Liver (tissue), 9 donors: Measurements from ENCODE around the gene SYT2. TPM values are rescaled to one million over a fixed set of nuclear protein-coding genes. Genes with fewer than 3 reads are reported as not detected.
"Not testable (repeated sequence)": the region's sequence is repeated elsewhere in the genome, so short reads cannot be mapped to it uniquely, and the experiment has no call there.

ENCODE experiments used
- DNase-seq: peaks from one replicate; pipeline ENCODE4 v3.0.0-alpha.2; 2017; ENCODE audit warnings: low spot score
- H3K27ac ChIP-seq, 2 donors: one replicate each; pipeline ENCODE4 v1.7.0; 2013; ENCODE audit warnings: inconsistent platforms in 2 of 2, low read length in 2 of 2, control low read depth in 1 of 2, low read depth in 1 of 2, mild to moderate bottlenecking in 1 of 2
- H3K27me3 ChIP-seq, 4 donors: one replicate each; pipeline versions ENCODE4 v1.6.1 to v1.7.0; 2013; ENCODE audit warnings: low read length in 3 of 4, inconsistent platforms in 1 of 4, mild to moderate bottlenecking in 1 of 4, moderate library complexity in 1 of 4; ENCODE audit not compliant: control insufficient read depth in 4 of 4, insufficient read depth in 4 of 4
- H3K36me3 ChIP-seq, 4 donors: one replicate each; pipeline versions ENCODE4 v1.6.1 to v1.7.0; 2013; ENCODE audit warnings: low read length in 3 of 4, mild to moderate bottlenecking in 3 of 4, low read depth in 1 of 4, moderate library complexity in 1 of 4; ENCODE audit not compliant: control insufficient read depth in 4 of 4, insufficient read depth in 3 of 4
- H3K4me1 ChIP-seq, 4 donors: one replicate each; pipeline versions ENCODE4 v1.6.1 to v1.7.0; 2013; ENCODE audit warnings: low read length in 3 of 4, mild to moderate bottlenecking in 3 of 4, moderate library complexity in 1 of 4; ENCODE audit not compliant: control insufficient read depth in 4 of 4, insufficient read depth in 4 of 4
- H3K4me3 ChIP-seq, 3 donors: one replicate each; pipeline versions ENCODE4 v1.6.1 to v1.7.0; 2013; ENCODE audit warnings: low read length in 3 of 3, control low read depth in 1 of 3, low read depth in 1 of 3, mild to moderate bottlenecking in 1 of 3
- H3K9ac ChIP-seq, 2 donors: one replicate each; pipeline ENCODE4 v1.7.0; 2013; ENCODE audit warnings: low read length in 2 of 2, mild to moderate bottlenecking in 2 of 2, moderate library complexity in 2 of 2, control low read depth in 1 of 2, low read depth in 1 of 2
- H3K9me3 ChIP-seq, 4 donors: one replicate each; pipeline versions ENCODE4 v1.6.1 to v1.7.0; 2013; ENCODE audit warnings: low read length in 3 of 4; ENCODE audit not compliant: control insufficient read depth in 4 of 4
- ATF3 ChIP-seq: IDR thresholded peaks from 2 replicates; pipeline ENCODE4 v1.6.1; 2016; ENCODE audit warnings: antibody characterized with exemption
- CTCF ChIP-seq: fragments of 150-350 bp; IDR thresholded peaks from 2 replicates; pipeline ENCODE4 v1.5.1; 2017; ENCODE audit warnings: improper control_type of control experiment, low read depth, low read length; ENCODE audit not compliant: missing input control
- EGR1 ChIP-seq, 2 donors: IDR thresholded peaks; 2 replicates each; pipeline ENCODE4 v1.6.1; 2016 to 2018; ENCODE audit warnings: antibody characterized with exemption in 2 of 2, low read depth in 2 of 2
- FOXA1 ChIP-seq: IDR thresholded peaks from 2 replicates; pipeline ENCODE4 v1.6.1; 2016; ENCODE audit warnings: antibody characterized with exemption
- FOXA2 ChIP-seq: IDR thresholded peaks from 2 replicates; pipeline ENCODE4 v1.6.1; 2016; ENCODE audit warnings: antibody characterized with exemption
- GABPA ChIP-seq, 2 donors: IDR thresholded peaks in 1 of 2; conservative IDR thresholded peaks in 1 of 2; 2 replicates each; pipeline ENCODE4 v1.6.1; 2016; ENCODE audit warnings: antibody characterized with exemption in 2 of 2, mild to moderate bottlenecking in 1 of 2, moderate library complexity in 1 of 2
- HNF4G ChIP-seq: IDR thresholded peaks from 2 replicates; pipeline ENCODE4 v1.6.1; 2016; ENCODE audit warnings: antibody characterized with exemption
- NR2F2 ChIP-seq: IDR thresholded peaks from 2 replicates; pipeline ENCODE4 v1.6.1; 2016; ENCODE audit warnings: antibody characterized with exemption
- REST ChIP-seq: IDR thresholded peaks from 2 replicates; pipeline ENCODE4 v1.6.1; 2016; ENCODE audit warnings: antibody characterized with exemption, mild to moderate bottlenecking
- RXRA ChIP-seq, 2 donors: IDR thresholded peaks; 2 replicates each; pipeline ENCODE4 v1.6.1; 2017 to 2018; ENCODE audit warnings: antibody characterized with exemption in 2 of 2, mild to moderate bottlenecking in 1 of 2
- SP1 ChIP-seq: IDR thresholded peaks from 2 replicates; pipeline ENCODE4 v1.6.1; 2018; ENCODE audit warnings: antibody characterized with exemption, mild to moderate bottlenecking
- TAF1 ChIP-seq: conservative IDR thresholded peaks from 2 replicates; pipeline ENCODE4 v1.6.1; 2016; ENCODE audit warnings: antibody characterized with exemption, mild to moderate bottlenecking
- YY1 ChIP-seq: IDR thresholded peaks from 2 replicates; pipeline ENCODE4 v1.6.1; 2016; ENCODE audit warnings: antibody characterized with exemption, mild to moderate bottlenecking
- ZBTB33 ChIP-seq: IDR thresholded peaks from 2 replicates; pipeline ENCODE4 v1.6.1; 2016; ENCODE audit warnings: antibody characterized with exemption
- WGBS: extraction: QIAGEN DNeasy Blood & Tissue Kit; methylation state at CpG from one replicate; pipeline ENCODE4 v1.1.7; 2013; 5-methylcytosine and 5-hydroxymethylcytosine counted together
- polyA plus RNA-seq, 2 donors: library from polyadenylated mRNA; stranded (reverse) in 1 of 2; unstranded in 1 of 2; fragments of 200-250 nt in 1 of 2; fragments of >200 nt in 1 of 2; fragmentation: Nextera tagmentation in 1 of 2; extraction: Ambion mirVana in 1 of 2; gene quantifications; one replicate each; pipeline versions ENCODE4 v1.2.1 to v1.2.3, GENCODE V29; 2013 to 2015
- total RNA-seq, 2 donors: library from RNA; depleted of rRNA; stranded (reverse); fragments of >200 nt; gene quantifications; one replicate each; pipeline ENCODE4 v1.2.3, GENCODE V29; 2014
- donor health status: healthy.
- donor health status: healthy.
- donor health status: healthy.
- donor health status: healthy.
- donor health status: healthy.

SYT2 gene
- total and polyA plus RNA-seq, 4 donors, result under 0.01 to 0.07 TPM; not detected in 2

- TF ChIP-seq GABPA (IDR thresholded peaks at IDR 0.05 in 1 of 2, conservative IDR thresholded peaks at IDR 0.05 in 1 of 2) (no peak), FOXA2 (no peak)
Observed at GRCh38 chr1:202624781-202625108, 85.5 kb downstream of the SYT2 start (continued).

- Histone ChIP-seq H3K4me3 (no peak overlapping the region), H3K36me3 (no peaks in the 10 kb centered on the region), H3K9ac (no peak overlapping the region), H3K27ac (no peak overlapping the region), H3K4me1 (peaks cover 0 to 8% (median 2%) of the 10 kb centered on the region in 4 donors), H3K9me3 (no peaks in the 10 kb centered on the region), H3K27me3 (no peaks in the 10 kb centered on the region)
- TF ChIP-seq RXRA (IDR thresholded peaks at IDR 0.05) (no peak), REST (no peak), FOXA2 (no peak), ZBTB33 (no peak), YY1 (no peak), ATF3 (no peak), NR2F2 (no peak), SP1 (no peak), HNF4G (no peak)
- WGBS, result 92% methylated on average over 7 of the region's 7 CpGs
- DNase-seq, result no peak
Observed at GRCh38 chr1:202624088-202624780, 86.0 kb downstream of the SYT2 start.

GRCh38 chr1:202623476-202623875, 86.8 kb downstream of the SYT2 start:
- not testable (repeated sequence) for H3K27ac ChIP-seq, H3K36me3 ChIP-seq, H3K4me3 ChIP-seq, H3K9ac ChIP-seq, H3K27me3 ChIP-seq, H3K9me3 ChIP-seq, H3K4me1 ChIP-seq, DNase-seq
- WGBS, result 78% methylated on average over 12 of the region's 12 CpGs

GRCh38 chr1:202623075-202623474, 87.2 kb downstream of the SYT2 start:
- no peak for DNase-seq
- no peak overlapping the region for H3K4me3 ChIP-seq
- H3K36me3 ChIP-seq, result no peaks in the 10 kb centered on the region
- no peak for TF ChIP-seq TAF1
- no peak for TF ChIP-seq ZBTB33
- TF ChIP-seq FOXA1, result no peak
- no peak for TF ChIP-seq CTCF
- no peak for TF ChIP-seq EGR1 (IDR thresholded peaks at IDR 0.05; ENCODE audit: low read depth in 2 of 2)
- no peak for TF ChIP-seq GABPA (IDR thresholded peaks at IDR 0.05 in 1 of 2, conservative IDR thresholded peaks at IDR 0.05 in 1 of 2)
- no peaks in the 10 kb centered on the region for H3K9me3 ChIP-seq
- H3K4me1 ChIP-seq, result peaks cover 0 to 4% (median 2%) of the 10 kb centered on the region in 4 donors
- H3K27ac ChIP-seq, result no peak overlapping the region
- no peaks in the 10 kb centered on the region for H3K27me3 ChIP-seq
- H3K9ac ChIP-seq, result no peak overlapping the region
- 65% methylated on average over 7 of the region's 7 CpGs for WGBS
